ENCODE measurements around the gene CCDC27.
"Not testable (repeated sequence)": the region's sequence is repeated elsewhere in the genome, so short reads cannot be mapped to it uniquely, and the experiment has no call there.

The CCDC27 gene

DNA sequence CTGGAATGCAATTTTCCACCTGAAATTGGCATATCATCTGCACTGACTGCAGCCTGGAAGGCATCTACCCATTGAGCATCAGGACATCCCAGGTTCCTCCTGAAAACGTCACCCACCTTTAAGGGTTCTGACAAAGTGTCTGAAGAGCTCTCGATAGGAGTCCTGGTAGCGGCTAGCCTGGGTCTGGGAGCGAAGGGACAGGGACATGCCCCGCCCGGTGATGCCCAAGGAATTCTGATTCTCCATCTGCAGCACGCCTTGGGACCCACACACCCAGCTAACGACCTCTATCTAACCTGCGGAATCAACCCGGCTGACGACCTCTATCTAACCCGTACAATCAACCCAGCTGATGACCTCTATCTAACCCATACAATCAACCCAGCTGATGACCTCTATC, 13.3 kb upstream of the CCDC27 start:
- no peak for DNase-seq

DNA sequence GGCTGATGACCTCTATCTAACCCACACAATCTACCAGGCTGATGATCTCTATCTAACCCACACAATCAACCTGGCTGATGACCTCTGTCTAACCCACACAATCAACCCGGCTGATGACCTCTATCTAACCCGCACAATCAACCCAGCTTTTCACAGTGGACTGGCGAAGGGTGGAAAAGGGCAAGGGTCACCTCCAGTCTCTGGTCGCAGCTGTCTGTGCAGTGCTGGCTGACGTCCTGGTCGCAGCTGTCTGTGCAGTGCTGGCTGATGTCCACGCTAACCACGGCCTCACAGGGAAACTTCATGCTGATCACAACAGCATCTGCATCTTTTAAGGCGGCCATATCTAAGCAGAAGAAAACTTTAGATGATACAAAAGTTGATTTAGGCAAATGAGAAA, 12.2 kb upstream of the CCDC27 start:
- no peak for DNase-seq

DNA sequence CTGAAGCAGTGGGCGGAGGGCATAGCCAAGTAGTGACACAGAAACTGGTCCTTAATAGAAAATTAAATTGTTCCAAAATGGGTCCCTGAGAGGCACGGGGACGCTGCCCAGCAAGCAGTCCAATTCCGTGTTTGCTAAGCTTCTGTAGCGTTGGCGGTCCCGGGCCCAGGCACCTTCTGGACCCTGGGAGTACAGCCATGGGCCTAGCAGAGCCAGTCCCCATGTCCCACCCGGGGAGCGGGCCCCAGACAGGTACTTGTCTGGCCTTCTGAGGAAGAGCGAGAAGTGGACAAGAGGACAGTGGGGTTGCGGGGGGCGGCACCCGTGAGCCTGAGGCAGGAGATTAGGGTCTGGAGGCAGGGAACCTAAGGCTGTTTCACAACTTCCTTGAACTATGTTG, 11.5 kb upstream of the CCDC27 start:
- no peak for DNase-seq

DNA sequence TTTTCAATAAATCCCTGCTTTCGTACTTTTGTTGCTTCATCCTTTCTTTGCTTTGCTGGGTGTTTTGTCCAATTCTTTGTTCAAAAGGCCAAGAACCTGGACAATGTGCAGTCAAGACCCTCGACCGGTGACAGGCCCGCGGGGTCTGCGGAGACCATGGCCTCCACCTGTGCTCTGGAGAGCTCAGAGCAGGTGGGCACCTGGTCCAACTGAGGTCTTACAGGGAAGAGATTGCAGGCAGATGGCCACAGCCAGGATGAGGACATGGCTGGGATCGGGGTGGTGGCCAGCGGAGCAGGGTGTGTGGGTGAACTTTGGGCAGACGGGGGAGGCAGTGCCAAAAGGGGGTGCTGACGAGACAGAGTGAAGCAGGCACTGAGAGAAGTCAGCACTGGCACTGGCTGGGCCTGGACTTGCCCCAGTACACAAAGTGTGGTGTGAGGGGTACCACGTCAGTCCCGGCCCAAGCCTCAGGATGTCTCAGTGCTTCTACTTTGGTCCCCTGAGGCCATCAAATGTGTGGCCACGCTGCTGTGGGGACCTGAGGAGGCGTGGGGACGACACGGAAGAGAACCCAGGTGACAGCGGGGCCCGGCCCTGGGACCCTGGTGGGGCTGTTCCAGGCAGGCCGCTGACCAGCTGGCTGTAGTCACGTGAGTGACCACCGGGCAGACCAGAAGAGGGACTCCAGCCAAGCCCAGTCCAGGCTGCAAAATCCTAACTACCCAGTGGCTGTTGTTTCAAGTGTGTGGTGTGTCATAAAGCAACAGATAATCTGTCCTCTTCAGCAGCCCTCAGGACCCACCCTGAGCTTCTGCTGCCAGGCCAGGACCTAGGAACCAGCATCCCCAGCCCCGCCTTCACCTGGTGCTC, 10.4 kb upstream of the CCDC27 start:
- no peak for DNase-seq

DNA sequence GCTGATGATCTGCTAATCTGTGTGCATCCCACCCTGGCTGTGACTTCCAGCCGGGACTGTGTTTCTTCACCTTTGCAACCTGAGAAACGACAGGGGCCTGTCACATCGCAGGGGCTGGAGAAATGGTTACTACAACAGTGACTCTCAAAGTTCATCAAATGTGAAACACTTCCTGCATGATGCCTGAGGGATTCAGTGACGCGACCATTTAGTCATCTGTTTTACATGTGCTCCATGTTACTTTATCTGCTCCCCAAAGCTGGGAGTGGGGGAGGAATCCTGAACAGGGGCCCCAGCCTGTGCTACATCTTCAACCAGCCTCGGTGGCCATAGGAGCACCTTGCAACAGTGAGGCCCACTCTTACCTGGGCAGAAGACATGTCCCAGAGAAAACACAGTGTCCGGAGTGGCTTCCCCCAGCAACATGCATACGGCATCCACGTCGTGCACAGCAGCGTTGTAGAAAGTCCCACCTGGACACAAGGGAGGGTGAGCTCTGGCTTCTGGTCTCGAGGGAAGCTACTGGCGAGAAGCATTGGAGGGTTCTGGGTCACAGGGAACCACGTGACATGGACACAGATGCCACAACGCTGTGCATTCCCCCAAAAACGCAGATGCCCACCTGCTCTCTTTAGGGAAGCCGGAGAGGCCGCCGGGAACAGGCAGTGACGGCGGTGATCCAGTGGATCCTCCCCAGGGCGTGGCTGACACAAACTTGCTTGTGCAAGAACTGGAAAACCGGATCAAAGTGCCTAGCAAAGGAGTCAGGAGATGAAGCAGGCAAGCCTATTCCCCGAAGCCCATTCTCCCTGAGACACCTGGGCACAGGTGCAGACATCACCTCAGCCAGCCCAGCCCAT, 9.6 kb upstream of the CCDC27 start:
- DNase-seq, result no peak

DNA sequence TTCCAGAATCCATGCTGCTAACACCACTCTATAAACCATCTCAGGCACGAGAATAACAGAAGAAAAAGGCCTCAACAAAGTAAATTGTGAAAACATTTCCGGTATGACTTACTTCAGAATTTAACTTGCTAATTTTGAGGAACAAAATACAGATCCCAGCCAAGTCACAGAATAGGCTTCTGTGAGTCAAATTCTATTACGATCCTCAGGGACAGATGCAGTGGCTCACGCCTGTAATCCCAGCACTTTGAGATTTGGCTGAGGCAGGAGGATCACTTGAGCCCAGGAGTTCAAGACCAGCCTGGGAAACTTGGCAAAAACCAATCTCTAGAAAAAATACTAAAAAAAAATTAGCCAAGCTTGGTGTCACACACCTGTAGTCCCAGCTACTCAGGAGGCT, 8.8 kb upstream of the CCDC27 start:
- DNase-seq, result no peak

DNA sequence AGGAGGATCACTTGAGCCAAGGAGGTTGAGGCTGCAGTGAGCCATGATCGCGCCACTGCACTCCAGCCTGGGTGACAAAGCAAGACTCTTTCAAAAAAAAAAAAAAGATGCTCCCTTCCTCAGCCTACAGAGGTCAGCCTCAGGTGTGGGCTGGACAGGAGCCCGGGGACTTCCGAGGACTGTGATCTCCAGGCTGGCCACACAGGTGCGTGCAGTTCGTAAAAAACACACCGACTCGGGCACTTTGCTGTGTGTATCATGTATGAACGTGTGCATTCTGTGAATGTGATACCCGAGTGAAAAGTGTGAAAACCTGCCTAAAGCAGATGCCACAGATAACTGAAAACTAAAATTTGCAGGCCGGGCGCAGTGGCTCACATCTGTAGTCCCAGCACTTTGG, 8.4 kb upstream of the CCDC27 start:
- no peak for DNase-seq

DNA sequence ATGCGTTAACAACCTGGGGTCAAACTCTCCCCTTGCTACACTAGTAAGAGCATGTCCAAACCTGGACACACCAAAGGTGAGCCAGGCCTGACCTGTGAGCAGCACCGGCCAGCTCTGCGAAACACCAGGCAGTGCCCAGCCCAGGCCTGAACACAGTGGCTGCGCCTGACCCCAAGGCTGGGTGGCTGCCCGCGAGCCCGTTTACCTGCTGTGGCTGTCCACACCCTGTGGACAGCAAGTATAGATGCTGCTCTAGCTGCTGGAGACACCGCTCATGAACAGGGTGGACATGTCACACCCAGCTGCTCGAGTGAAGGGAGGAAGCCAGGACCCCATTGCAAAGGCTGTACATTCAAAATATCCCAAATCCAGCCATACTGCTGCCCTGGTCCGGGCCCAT, 7.6 kb upstream of the CCDC27 start:
- DNase-seq, result no peak

DNA sequence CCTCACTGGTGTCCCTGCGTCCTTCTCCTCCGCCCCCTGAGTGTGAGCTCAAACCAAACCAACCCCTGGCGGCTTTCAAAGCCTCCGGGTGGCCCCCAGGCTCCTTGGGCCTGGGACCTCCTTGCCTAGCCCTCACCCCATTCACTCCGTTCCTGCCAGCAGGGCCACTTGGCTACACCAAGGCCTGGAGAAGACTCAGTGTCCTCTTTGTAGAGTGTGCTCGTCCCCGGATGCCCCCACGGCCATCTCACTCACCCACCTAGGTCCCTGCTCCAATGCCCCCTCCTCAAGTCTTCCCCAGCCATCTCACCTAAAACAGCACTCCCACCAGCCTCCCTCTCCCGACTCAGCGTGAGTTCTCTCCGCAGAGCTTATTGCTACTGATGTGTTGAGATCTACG, 7.2 kb upstream of the CCDC27 start:
- no peak for DNase-seq

DNA sequence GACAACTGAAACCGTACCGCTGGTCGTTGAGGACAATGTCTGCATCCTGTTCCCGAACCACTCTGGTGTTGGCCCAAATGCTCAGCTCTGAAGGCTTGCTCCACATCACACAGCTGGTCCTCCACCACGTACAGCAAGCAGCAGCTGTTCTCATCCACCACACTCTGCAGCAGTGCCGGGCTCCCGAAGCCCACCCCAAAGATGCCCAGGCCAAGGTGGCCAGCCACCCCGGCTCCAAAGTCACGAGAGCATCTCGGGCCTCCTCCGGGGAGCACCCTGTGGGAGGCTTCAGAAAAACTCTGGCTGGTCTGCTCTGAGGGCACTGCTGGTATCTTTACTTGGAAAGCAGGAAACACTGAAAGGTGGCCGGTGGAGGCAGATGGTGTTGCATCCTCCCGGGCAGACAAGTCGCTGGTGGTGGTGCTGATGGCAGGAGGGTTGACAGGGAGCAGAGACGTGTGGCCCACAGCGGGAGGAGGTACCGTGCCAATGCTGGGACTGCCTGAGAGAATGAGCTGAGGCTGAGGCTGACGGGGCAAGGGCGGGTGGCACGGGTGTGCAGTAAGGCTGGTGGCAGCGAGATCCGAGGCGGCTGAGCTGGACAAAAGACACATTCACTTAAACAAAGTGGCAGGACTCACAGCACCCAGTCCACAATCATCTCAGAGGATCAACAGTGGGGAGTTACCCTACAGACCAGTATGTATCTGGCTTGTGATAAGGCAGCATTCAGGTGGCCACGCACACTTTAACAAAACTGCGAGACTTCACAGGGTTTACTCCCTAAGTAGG, 6.5 kb upstream of the CCDC27 start:
- no peak for DNase-seq

DNA sequence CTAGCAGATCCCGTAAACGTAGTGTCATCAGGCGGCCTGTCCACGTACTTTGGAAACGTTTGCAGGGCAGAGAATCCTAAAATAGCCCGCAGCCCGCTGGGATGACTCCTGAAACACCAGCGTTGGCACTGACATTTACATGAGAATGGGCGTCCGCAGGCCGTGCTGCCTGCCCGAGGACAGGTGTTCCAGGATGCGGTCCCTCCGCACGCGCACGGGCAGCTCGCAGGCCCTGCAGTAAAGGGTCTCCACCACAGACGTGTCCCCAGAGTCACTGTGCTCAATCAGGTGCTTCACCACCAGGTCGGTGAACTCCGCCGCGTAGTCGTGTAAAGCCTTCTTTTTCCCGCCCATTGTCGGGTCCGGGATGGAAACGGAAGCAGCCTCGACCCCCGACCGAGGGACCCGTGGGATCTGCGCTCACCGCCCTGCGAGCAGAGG, 5.8 kb upstream of the CCDC27 start:
- DNase-seq, result peak; percentile 13

DNA sequence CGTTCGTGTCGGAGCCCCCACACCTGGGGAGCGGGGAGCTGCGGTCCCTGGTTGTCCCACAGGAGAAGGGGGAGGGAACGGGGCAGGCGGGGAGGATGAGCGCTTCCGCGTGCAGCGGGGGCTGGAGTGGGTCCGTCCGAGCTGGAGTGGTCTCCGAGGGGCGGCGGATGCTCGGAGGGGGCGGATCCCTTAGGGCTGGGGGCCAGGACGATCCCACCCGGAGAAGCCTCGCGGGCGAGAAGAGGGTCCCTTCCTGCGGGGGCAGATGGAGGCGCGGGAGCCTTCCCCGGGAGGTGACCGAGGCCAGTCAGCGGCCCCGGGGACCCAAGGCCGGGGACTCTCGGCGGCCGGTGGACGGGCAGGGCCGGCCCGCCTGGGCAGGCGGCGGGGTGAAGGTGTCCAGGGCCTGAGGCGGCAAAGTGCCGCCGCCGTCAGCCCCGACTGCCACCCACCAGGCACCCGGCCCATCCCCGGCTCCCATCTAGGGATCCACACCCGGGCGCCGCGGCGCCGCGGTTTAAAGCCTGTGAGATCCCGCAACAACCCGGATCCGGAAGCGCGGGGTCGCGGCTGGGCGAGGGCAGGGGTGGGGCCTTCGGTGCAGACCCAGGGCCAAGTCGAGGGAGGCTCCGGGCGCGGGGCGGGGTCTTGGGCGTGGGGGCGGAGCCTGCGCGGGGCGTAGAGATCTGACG, 5.3 kb upstream of the CCDC27 start:
- peak; percentile 57 for DNase-seq

DNA sequence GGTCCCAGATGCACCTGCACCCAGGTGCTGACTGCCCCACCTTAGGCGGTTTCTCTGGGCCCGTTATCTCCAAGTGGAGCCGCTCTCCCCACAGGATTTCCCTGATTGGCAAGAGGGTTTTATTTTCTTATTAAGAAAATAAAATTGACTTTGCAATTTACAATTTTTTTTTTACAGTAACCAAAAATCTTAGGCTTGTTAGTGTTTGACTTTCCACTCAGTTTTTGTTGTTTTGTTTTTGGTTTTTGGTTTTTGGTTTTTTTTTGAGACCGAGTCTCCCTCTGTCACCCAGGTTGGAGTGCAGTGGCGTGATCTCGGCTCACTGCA, 4.8 kb upstream of the CCDC27 start:
- no peak for DNase-seq

DNA sequence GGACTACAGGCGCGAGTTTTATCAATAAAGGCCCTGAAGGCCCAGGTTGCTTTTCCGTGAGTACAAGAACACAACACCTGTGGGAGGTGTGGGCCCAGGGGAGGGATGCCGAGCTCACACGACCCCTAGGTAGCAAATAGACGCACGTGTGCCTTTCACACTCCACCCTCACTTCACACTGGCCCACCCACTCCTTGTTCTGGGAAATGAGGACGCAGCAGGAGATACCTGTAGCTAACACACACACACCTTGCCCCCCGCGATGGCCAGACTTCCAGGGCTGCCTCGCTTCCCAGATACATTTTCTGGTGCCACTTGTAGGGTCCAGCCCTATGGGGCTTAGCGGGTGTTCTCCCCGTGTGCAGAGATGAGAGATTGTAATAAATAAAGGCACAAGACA, 4.3 kb upstream of the CCDC27 start:
- DNase-seq, result no peak

DNA sequence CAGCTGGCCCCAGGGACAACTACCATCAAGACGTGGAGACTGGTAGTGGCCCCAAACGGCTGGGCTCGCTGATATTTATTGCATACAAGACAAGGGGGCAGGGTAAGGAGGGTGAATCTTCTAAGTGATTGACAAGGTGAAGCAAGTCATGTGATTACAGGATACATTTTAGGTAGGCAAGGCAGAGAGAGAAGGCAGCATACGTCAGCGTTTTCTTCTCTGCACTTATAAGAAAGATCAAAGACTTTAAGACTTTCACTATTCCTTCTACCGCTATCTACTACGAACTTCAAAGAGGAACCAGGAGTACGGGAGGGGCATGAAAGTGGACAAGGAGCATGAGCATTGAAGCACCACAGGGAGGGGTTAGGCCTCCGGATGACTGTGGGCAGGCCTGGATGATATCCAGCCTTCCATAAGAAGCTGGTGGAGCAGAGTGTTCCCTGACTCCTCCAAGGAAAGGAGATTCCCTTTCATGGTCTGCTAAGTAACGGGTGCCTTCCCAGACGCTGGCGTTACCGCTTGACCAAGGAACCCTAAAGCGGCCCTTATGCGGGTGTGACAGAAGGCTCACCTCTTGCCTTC, 3.8 kb upstream of the CCDC27 start:
- DNase-seq, result not testable (repeated sequence)

DNA sequence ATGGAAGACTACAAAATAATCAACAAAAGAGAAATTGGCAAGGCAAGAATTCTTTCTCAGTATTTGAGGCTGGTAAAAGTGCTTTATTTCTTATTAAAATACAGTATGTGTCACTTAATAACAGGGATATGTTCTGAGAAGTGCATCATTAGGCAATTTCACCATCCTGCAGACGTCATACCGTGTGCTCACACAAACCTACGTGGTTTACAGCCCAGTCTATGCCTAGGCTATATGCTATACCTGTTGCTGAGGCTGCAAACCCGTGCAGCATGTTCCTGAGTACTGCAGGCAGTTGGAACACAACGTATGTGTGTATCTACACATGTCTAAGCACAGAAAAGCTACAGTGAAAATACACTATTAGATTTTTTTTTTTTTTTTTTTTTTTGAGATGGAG, 2.7 kb upstream of the CCDC27 start:
- DNase-seq, result no peak

DNA sequence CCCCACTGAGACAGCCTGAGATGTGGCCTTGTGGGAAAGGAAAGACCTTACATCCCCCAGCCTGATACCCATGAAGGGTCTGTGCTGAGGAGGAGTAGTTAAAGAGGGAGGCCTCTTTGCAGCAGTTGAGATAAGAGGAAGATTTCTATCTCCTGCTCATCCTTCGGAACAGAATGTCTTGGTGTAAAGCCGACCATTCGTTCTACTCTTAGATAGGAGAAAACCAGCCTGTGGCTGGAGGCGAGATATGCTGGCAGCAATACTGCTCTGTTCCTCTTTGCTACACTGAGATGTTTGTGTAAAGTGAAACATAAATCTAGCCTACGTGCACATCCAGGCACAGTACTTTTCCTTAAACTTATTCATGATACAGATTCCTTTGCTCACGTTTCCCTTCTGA, 1.5 kb upstream of the CCDC27 start:
- DNase-seq, result no peak

DNA sequence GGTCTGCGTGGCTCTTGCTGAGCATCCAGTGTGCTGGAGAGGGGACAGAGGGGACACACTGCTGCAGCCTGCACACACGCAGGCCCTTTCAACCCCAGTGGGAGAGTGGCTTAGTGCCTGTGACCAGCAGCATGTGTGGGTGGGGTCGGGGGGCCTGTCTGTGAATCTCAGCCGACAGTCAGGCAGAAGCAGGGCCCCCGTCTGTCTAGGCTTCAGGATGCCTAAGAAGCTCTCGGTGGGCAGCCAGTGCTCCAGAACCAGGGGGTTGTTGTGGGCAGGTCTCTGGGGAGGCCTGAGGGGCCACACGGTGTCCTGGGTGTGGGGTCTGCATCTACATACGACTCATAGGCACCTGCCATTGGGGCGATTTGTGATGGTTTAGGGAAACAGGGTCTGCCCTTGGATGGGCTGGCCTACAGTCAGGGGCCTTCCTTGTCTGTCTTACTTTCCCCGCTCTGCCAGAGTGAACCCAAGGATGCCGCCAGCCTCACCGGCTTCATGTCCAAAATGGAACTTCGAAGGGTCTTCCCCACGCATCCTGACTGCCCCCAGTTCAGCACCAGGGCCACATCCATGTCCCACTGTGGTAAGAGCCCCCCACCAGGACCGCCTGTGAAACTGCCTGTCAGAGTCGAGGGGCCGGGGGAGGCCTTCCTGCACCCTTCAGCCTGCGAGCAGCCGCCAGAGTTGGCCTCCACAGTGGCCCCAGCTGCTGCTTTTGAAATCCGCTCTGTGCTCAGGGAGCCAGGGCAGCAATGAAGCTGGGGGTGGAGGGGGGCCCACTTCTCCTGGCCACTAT, 1.6 kb downstream of the CCDC27 start:
- DNase-seq, result no peak

DNA sequence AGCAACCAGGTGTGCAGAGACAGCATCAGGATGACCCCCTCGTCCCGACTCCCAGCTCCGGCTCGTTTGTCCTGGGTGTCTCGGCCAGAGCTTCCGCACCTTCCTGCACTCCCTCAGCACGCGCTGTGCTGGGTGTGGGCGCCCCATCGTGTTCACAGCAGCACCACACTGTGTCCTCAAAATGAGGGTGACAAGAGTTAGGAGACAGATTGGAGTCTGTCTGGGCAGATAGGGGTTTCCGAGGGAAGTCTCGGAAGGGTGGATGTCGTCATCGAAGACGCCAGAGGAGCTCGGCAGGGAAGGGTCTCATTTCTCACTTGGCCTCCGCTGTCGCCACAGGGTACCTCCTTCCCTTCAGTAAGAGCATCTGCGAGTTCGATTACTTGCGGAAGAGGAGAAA, 4.1 kb downstream of the CCDC27 start:
- no peak for DNase-seq

DNA sequence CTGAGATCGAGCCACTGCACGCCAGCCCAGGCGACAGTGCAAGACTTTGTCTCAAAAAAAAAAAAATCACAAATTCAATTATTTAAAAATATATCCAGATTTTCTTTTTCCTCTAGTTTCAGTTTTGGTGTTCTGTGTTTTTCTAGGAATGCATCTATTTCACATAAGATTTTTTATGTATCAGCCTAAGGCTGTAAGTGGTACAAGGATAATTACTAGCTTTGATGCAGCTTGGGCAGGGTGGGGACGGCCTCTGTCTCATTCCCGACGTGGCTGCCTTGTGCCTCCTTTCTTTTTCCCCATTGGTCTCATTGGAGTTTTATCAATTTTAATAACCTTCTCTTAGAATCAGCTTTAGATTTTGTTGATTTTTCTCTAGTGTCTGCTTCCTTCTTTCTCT, 6.9 kb downstream of the CCDC27 start:
- DNase-seq, result no peak

DNA sequence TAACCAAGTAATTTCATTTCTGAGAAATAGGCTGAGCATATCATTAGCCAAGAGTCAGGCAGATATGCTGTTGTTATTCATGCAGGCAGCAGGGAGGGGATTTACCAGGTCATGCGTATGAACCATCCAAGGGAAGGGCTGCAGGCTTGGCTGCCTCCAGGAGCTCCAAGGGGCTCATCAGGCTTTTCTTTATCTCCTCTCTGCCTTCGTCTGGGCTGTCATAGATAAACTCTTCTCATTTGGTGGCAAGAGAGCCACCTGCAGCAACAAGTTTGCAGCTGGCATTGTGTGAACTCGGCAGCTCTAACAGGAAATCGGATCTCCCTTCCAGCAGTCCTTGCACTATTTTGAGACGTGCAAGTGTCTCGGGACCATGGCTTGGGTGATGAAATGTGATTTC, 7.5 kb downstream of the CCDC27 start:
- no peak for DNase-seq

Measured in NCI-H748 treated with DMSO at 0.1 percent for 48 hours (cell line).